Testis (tissue), 2 donors: Measurements from ENCODE around the gene CPEB4.

Experiments used
- CTCF ChIP-seq, 3 experiments: fragments of 450-650 bp in 2 of 3; fragments of 200-600 bp in 1 of 3; sonication (generic) in 1 of 3; IDR thresholded peaks; one replicate each; pipeline ENCODE4 v1.5.1; 2016 to 2019; ENCODE audit warnings: antibody characterized with exemption in 3 of 3, mild to moderate bottlenecking in 2 of 3, moderate library complexity in 1 of 3
- POLR2A ChIP-seq: fragments of 450-650 bp; IDR thresholded peaks from one replicate; pipeline ENCODE4 v1.6.1; 2017; ENCODE audit warnings: antibody characterized with exemption, mild to moderate bottlenecking, moderate library complexity

GRCh38 chr5:173946323-173946722 is 58.2 kb downstream of the CPEB4 start:
- TF ChIP-seq CTCF (IDR thresholded peaks at IDR 0.05): no peak
- no peak for TF ChIP-seq POLR2A
